Mononuclear cell (primary cell): ENCODE measurements around the gene SLC10A7. TPM values are rescaled to one million over a fixed set of nuclear protein-coding genes. Genes with fewer than 3 reads are reported as not detected.

Experiments used
- H3K27me3 ChIP-seq: 2 replicates; pipeline ENCODE4 v1.6.0; 2011; ENCODE audit warnings: low read length, control low read depth; ENCODE audit not compliant: insufficient read depth
- H3K4me1 ChIP-seq: 2 replicates; pipeline ENCODE4 v1.5.1; 2011; ENCODE audit warnings: mild to moderate bottlenecking, low read length, control low read depth; ENCODE audit not compliant: insufficient read depth
- H3K4me3 ChIP-seq: 2 replicates; pipeline ENCODE4 v1.5.1; 2011; ENCODE audit warnings: mild to moderate bottlenecking, low read length, moderate library complexity
- H3K9me3 ChIP-seq: 2 replicates; pipeline ENCODE4 v1.5.1; 2011; ENCODE audit warnings: low read depth, mild to moderate bottlenecking, control low read depth, low read length
- total RNA-seq: library from RNA; depleted of rRNA; stranded (reverse); fragments of >200 nt; gene quantifications from one replicate; pipeline ENCODE4 v1.2.3, GENCODE V29; 2012

The SLC10A7 gene
- total RNA-seq, 1 donor = 12.8 TPM

DNA sequence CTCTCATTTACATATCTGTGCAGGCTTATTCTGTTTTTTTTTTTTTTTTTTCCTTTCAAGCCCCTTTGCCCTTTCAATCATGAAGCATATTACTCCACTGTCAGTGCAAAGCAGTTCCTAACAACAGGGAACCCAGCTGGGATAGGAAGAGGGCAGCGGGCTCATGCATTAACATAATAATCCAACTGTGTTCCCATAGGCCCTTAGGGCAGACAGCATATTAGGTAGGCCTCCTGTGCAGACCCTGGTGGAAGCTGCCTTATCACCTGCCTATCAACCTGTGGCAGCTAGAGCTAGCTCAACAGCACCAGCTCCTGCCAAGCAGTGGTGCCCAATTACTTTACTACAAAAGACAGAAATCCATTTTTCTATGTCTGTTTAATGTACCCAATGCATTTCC is 49.3 kb downstream of the SLC10A7 start:
- Histone ChIP-seq H3K9me3 (no peaks in the 10 kb centered on the region), H3K27me3 (no peaks in the 10 kb centered on the region), H3K4me1 (no peaks in the 10 kb centered on the region), H3K4me3 (no peak overlapping the region)

GRCh38 chr4:146470604-146471003 is 51.1 kb downstream of the SLC10A7 start:
- H3K4me3 ChIP-seq = no peak overlapping the region
- no peaks in the 10 kb centered on the region for H3K9me3 ChIP-seq
- H3K27me3 ChIP-seq = no peaks in the 10 kb centered on the region
- no peaks in the 10 kb centered on the region for H3K4me1 ChIP-seq

DNA sequence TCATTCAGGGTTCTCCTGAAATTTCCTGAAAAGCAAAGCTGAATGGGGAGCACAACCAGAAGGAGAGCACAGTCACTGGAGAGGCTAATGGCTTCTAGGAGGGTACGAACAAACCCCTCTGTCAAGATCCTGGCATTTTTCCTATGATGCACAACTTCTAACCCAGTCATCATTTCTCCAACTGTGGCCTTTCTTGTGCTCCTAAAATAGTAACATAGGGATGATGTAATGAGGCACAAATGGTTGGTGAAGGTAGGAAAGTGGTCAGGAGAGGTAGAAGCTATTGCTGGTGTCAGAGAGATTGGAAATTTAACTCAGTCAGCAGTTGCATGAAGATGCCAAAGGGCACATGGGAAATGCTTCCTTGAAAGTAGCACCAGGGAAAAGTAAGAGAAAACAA is 52.7 kb downstream of the SLC10A7 start:
- Histone ChIP-seq H3K4me1 (no peaks in the 10 kb centered on the region), H3K9me3 (no peaks in the 10 kb centered on the region), H3K4me3 (no peak overlapping the region), H3K27me3 (no peaks in the 10 kb centered on the region)

DNA sequence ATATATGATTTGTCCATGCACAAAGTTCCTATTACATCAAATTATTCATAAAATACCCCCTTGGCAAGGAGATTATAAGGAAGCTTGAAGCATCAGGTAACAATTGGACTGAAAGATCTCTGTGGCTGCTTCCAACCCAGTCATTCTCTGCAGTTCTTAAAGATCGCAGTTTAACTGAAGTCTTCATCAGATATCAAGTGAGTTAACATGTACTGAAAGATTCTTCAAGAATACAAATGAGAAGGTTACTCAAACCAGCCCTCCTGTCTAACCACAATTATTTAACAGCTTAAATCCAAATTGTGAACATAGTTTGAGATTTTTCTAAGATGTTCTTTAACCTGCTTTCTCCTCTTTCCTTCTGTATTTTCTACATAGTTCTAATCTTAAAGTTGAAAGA is 56.1 kb downstream of the SLC10A7 start:
- H3K4me1 ChIP-seq = no peaks in the 10 kb centered on the region
- no peaks in the 10 kb centered on the region for H3K9me3 ChIP-seq
- no peaks in the 10 kb centered on the region for H3K27me3 ChIP-seq
- no peak overlapping the region for H3K4me3 ChIP-seq

GRCh38 chr4:146462251-146462650 is 59.5 kb downstream of the SLC10A7 start:
- Histone ChIP-seq H3K4me1 (no peaks in the 10 kb centered on the region), H3K27me3 (no peaks in the 10 kb centered on the region), H3K9me3 (no peaks in the 10 kb centered on the region), H3K4me3 (no peak overlapping the region)

GRCh38 chr4:146458594-146458993 is 63.1 kb downstream of the SLC10A7 start:
- no peaks in the 10 kb centered on the region for H3K4me1 ChIP-seq
- no peaks in the 10 kb centered on the region for H3K9me3 ChIP-seq
- no peak overlapping the region for H3K4me3 ChIP-seq
- no peaks in the 10 kb centered on the region for H3K27me3 ChIP-seq

DNA sequence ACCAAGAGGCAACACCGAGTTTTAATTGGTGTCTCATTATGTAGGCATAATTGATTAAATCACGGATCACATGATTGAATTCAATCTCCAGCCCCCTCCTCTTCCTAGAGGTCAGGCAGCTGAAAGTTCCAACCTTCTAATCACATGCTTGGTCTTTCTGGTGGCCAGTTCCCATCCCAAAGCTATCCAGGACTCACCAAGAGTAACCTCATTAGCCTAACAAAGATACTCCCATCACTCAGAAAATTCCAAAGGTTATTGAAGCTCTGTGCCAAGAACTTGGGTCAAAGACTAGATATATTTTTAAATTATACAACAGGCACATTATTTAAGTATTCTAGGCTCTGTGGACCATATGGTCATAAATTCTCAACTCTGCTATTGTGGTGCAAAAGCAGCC is 65.1 kb downstream of the SLC10A7 start:
- H3K9me3 ChIP-seq = no peaks in the 10 kb centered on the region
- no peaks in the 10 kb centered on the region for H3K27me3 ChIP-seq
- no peaks in the 10 kb centered on the region for H3K4me1 ChIP-seq
- no peak overlapping the region for H3K4me3 ChIP-seq

- Histone ChIP-seq H3K9me3 (no peaks in the 10 kb centered on the region), H3K4me3 (no peak overlapping the region), H3K27me3 (no peaks in the 10 kb centered on the region), H3K4me1 (no peaks in the 10 kb centered on the region)
These were observed 68.4 kb downstream of the SLC10A7 start for GRCh38 chr4:146453181-146453807.

DNA sequence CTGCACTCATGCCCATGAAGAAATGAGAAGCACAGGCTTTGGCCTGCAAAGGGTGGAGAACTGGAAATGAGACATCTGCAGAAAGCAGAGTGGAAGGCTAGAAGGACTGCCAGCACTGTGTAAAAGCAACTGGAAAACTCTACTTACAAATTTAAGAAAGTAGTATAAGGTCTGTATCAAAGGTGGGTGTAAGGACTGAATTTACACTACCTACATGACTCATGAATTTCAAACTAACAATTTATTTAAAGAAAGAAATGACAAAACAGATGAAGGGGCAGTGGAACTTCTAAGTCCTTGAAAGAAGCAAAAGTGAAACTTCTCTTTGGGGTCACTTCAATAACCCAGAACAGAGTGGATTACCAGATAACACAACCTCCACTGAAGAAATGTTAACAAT is 71.2 kb downstream of the SLC10A7 start:
- H3K4me3 ChIP-seq = no peak overlapping the region
- no peaks in the 10 kb centered on the region for H3K4me1 ChIP-seq
- no peaks in the 10 kb centered on the region for H3K27me3 ChIP-seq
- no peaks in the 10 kb centered on the region for H3K9me3 ChIP-seq

DNA sequence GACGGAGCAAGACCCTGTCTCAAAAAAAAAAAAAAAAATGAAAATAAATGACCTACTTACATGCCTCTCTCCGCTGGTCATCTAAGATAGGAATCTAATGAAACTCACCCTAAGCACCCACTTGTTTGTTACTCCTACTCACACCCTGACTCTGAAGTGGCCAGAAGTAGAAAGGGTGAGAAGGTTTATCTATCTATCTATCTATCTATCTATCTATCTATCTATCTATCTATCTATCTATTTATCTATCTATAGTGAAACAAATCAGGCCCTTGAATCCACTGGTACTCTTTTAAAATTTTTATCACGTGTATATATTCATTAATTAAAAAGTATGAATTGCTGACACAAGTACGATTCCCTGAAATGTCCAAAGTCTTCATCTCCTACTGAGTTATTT is 75.2 kb downstream of the SLC10A7 start:
- H3K4me1 ChIP-seq = no peaks in the 10 kb centered on the region

GRCh38 chr4:146445198-146446150 is 76.3 kb downstream of the SLC10A7 start:
- H3K27me3 ChIP-seq = no peaks in the 10 kb centered on the region

More for the DNA sequence above, 75.2 kb downstream of the SLC10A7 start:
- Histone ChIP-seq H3K9me3 (no peaks in the 10 kb centered on the region), H3K27me3 (no peaks in the 10 kb centered on the region), H3K4me3 (no peak overlapping the region)

GRCh38 chr4:146443525-146443924 is 78.2 kb downstream of the SLC10A7 start:
- H3K4me3 ChIP-seq = no peak overlapping the region
- no peaks in the 10 kb centered on the region for H3K27me3 ChIP-seq
- H3K4me1 ChIP-seq = no peaks in the 10 kb centered on the region
- H3K9me3 ChIP-seq = no peaks in the 10 kb centered on the region

More at GRCh38 chr4:146445198-146446150, 76.3 kb downstream of the SLC10A7 start:
- Histone ChIP-seq H3K4me3 (no peak overlapping the region), H3K4me1 (no peaks in the 10 kb centered on the region), H3K9me3 (no peaks in the 10 kb centered on the region)

DNA sequence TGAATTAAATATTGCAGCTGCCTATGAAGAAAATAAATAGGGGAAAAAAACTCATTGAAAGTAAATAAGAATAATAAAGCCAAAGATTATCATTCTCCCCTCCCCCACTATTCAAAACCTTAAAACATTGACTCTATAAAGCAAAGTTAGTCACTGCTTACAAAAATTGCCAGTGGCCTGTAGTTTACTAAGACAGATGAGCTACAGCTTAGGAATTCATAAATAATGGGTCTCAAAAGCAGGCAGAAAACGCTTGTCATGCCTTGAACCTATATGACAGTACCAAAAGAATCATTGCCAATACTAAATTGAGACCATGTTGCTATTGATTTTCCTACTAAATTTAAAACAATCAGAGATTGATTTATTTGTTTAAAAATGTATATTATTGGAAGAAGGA is 78.9 kb downstream of the SLC10A7 start:
- Histone ChIP-seq H3K9me3 (no peaks in the 10 kb centered on the region), H3K4me3 (no peak overlapping the region), H3K27me3 (no peaks in the 10 kb centered on the region), H3K4me1 (no peaks in the 10 kb centered on the region)

DNA sequence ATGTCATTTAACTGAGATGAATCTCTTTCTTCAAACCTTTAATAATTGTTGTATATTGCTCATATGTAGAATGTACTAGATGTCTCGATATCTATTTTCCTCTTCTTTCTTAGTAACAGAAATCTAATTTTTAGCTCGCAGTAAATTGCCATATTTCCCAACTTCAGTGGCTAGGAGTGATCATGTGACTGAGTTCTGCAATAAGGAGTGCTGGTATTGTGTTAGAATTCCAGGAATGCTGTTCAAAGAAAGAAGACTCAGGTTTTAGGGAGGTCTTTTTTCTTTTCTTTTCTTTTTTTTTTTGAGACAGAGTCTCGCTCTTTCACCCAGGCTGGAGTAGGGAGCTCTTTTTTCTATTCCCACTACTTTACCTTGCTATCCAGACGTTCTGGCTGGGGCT is 81.7 kb downstream of the SLC10A7 start:
- H3K4me1 ChIP-seq = no peaks in the 10 kb centered on the region
- no peaks in the 10 kb centered on the region for H3K27me3 ChIP-seq
- no peaks in the 10 kb centered on the region for H3K9me3 ChIP-seq
- H3K4me3 ChIP-seq = no peak overlapping the region

DNA sequence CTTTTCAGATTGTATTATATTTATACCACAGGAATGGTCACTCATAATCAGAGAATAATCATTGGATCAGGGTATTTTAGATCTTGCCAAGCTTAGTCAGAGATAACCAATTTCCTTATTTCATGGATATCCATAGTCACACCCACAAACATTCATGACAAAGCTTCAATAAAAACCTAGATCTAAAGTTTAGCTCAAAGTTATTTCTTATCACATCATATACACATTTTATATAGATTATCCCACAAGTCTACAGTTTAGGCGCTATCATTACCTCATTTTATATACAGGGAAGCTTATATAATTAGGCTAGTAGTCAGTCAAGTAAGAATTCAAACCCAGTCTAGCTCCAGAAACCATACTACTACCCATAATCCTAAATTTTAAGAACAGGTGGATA is 82.3 kb downstream of the SLC10A7 start:
- no peak overlapping the region for H3K4me3 ChIP-seq
- H3K9me3 ChIP-seq = no peaks in the 10 kb centered on the region
- H3K4me1 ChIP-seq = no peaks in the 10 kb centered on the region
- H3K27me3 ChIP-seq = no peaks in the 10 kb centered on the region
